Lower leg skin (tissue), 3 donors: Measurements from ENCODE around the gene RTP5.
"Not testable (repeated sequence)": the region's sequence is repeated elsewhere in the genome, so short reads cannot be mapped to it uniquely, and the experiment has no call there.

ENCODE experiments used
- POLR2A ChIP-seq, 2 donors: fragments of 450-650 bp; IDR thresholded peaks; one replicate each; pipeline ENCODE4 v1.6.1; 2016 to 2017; ENCODE audit warnings: antibody characterized with exemption in 2 of 2, mild to moderate bottlenecking in 1 of 2, moderate library complexity in 1 of 2
- TF ChIP-seq, protein P1 (sequence below), 3 donors: fragments of 450-650 bp; IDR thresholded peaks; one replicate each; pipeline ENCODE4 v1.5.1; 2016; ENCODE audit warnings: antibody characterized with exemption in 3 of 3, mild to moderate bottlenecking in 3 of 3, moderate library complexity in 2 of 3

DNA sequence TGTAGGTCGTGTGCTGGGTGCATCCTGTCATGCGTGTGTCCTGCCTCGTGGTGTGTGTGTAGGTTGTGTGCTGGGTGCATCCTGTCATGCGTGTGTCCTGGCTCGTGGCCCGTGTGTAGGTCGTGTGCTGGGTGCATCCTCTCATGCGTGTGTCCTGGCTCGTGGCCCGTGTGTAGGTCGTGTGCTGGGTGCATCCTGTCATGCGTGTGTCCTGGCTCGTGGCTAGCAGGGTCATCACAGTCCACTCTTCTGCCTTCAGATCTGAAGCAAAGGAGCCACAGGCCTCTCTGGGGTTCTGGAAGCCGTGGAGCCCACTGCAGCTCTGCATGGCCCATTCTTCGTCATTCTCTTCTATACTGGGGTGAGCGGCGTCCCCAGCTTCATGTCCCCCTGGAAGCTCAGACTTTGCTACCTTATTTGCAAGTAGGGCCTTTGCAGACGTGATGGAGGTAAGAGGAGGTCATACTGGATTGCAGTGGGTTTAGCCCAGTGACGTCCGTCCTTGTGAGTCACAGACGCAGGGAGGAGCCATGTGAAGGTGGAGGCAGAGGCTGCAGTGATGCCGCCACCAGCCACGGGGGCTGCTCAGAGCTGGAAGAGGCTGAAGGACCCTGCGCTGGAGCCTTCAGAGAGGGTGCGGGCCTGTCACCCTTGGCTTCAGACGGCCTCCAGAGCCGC is 49.4 kb upstream of the RTP5 start:
- TF ChIP-seq POLR2A (IDR thresholded peaks at IDR 0.05), result not testable (repeated sequence)
- TF ChIP-seq, protein P1, sequence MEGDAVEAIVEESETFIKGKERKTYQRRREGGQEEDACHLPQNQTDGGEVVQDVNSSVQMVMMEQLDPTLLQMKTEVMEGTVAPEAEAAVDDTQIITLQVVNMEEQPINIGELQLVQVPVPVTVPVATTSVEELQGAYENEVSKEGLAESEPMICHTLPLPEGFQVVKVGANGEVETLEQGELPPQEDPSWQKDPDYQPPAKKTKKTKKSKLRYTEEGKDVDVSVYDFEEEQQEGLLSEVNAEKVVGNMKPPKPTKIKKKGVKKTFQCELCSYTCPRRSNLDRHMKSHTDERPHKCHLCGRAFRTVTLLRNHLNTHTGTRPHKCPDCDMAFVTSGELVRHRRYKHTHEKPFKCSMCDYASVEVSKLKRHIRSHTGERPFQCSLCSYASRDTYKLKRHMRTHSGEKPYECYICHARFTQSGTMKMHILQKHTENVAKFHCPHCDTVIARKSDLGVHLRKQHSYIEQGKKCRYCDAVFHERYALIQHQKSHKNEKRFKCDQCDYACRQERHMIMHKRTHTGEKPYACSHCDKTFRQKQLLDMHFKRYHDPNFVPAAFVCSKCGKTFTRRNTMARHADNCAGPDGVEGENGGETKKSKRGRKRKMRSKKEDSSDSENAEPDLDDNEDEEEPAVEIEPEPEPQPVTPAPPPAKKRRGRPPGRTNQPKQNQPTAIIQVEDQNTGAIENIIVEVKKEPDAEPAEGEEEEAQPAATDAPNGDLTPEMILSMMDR (IDR thresholded peaks at IDR 0.05), result not testable (repeated sequence)
